Subcutaneous adipose tissue (tissue), 4 donors: Measurements from ENCODE around the gene FHOD3. TPM values are rescaled to one million over a fixed set of nuclear protein-coding genes. Genes with fewer than 3 reads are reported as not detected.

Source experiments
- total RNA-seq, 4 donors: library from RNA; depleted of rRNA; stranded (reverse); fragments of >200 nt; gene quantifications; one replicate each; pipeline ENCODE4 v1.1.0, GENCODE V29; 2016
- TF ChIP-seq, protein P1 (sequence below): fragments of 450-650 bp; IDR thresholded peaks from one replicate; pipeline ENCODE4 v1.5.1; 2016; ENCODE audit warnings: low read depth, mild to moderate bottlenecking, control low read depth, antibody characterized with exemption, moderate library complexity

FHOD3 gene
- total RNA-seq, 4 donors from 2014 or later: 1.5 to 5.4 (median 3.3) TPM

DNA sequence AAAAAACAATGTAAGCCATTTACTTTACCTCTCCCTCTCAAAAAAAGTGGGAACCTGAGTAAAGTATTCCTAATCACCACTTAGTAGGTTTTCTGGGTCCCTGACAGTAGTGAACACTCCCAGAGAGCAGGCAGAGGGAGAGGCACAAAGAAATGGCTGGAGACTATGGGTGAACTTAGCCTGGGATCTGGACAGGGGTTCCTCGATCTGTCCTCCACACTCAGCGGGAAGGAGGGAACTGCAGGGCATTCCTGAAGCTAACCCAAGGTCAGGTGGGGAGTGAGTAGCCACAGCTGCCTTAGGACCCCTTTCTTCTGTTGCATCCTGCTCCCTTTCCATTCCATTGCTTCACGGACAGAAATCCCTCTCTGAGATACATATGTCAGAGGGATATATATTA, 375.9 kb downstream of the FHOD3 start:
- TF ChIP-seq, protein P1, sequence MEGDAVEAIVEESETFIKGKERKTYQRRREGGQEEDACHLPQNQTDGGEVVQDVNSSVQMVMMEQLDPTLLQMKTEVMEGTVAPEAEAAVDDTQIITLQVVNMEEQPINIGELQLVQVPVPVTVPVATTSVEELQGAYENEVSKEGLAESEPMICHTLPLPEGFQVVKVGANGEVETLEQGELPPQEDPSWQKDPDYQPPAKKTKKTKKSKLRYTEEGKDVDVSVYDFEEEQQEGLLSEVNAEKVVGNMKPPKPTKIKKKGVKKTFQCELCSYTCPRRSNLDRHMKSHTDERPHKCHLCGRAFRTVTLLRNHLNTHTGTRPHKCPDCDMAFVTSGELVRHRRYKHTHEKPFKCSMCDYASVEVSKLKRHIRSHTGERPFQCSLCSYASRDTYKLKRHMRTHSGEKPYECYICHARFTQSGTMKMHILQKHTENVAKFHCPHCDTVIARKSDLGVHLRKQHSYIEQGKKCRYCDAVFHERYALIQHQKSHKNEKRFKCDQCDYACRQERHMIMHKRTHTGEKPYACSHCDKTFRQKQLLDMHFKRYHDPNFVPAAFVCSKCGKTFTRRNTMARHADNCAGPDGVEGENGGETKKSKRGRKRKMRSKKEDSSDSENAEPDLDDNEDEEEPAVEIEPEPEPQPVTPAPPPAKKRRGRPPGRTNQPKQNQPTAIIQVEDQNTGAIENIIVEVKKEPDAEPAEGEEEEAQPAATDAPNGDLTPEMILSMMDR: no peak

DNA sequence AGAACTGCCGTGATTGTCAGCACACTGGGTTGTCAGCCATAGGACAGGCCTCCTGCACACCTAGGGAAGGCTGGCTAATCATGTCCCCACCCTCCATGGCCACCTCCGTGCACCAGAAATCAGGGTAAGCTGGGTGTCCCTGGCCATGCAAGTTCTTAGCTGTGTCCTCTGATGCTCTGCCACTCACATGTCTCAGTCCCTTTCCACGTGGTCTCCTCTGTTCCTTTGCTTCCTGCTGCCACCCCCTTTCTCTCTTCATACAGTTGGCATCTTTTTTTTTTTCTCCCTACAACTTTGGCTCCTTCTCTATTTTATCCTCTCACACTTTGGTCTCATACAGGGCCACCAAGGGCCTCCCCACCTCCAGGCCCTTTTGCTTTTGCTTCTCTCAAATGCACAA, 377.6 kb downstream of the FHOD3 start:
- TF ChIP-seq, protein P1: no peak

DNA sequence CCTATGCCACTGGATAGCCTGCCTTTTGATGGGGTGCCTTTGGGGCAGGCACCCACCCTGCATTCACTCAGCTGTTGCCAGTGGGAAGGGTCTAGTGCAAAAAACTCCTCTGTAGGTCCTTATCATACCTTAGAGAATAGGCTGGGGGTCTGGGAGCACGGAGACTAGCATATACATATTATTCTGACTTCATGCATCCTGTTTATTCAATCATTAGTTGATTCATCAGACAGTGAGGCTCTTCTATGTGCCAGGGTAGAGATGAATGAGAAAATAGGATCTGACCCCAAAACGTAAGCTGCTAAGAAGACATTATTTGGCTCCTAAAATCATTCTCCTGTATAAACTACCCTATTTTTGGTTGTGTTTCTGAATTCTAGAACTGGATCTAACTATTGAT, 378.0 kb downstream of the FHOD3 start:
- TF ChIP-seq, protein P1: no peak

DNA sequence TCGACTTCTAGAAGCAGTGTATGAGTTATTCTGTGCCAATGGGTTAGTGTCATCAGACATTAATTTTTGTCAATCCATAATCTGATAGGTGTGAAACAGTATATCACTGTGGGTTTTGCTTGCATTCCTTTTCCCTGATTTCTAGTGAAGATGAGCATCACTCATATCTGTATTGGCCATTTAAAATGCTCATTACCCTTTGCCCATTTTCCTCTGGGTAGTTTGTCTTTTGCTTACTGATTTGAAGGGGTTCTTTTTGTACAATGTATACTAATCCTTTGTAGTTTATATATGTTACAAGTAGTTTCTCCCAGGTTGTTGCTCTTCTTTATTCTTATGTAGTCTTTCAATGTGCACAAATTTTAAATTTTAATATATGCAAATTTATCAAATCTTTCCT, 379.1 kb downstream of the FHOD3 start:
- TF ChIP-seq, protein P1: no peak

DNA sequence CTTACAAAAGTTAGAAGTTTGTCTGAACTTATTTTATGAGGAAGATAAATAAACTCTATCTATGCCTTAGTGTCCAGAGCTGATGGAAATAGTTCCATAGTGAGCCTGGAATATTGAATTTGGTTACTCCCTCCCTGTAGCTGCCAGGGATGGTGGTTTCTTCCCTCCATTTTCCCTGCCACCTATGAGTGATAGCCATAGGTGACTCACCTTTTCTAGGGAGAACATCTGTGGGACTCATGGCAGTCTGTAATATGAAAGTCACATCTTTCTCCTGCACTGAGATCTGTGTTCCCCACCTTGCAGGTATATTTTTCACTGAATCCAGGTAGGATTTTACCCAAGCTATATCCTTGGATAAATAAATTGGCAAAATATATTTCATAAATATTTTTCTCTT, 382.5 kb downstream of the FHOD3 start:
- TF ChIP-seq, protein P1: no peak

DNA sequence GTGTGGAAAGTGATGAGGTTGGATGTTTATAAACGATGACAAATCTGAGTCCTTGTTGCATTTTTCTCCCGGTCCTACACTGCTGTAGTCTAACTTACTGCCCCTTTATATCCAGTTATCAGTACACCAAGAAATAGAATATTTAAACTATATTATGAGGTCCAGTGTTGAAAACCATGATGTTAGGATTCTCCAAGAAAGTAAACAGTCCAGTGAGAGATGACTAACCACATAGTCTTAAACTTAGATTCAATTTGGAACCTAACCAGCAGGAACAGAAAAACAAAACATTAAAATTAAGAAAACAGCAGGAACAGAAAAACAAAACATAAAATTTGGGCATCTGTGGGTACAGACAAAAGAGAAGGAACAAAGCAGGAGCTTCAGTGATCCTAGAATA, 388.1 kb downstream of the FHOD3 start:
- TF ChIP-seq, protein P1: no peak

DNA sequence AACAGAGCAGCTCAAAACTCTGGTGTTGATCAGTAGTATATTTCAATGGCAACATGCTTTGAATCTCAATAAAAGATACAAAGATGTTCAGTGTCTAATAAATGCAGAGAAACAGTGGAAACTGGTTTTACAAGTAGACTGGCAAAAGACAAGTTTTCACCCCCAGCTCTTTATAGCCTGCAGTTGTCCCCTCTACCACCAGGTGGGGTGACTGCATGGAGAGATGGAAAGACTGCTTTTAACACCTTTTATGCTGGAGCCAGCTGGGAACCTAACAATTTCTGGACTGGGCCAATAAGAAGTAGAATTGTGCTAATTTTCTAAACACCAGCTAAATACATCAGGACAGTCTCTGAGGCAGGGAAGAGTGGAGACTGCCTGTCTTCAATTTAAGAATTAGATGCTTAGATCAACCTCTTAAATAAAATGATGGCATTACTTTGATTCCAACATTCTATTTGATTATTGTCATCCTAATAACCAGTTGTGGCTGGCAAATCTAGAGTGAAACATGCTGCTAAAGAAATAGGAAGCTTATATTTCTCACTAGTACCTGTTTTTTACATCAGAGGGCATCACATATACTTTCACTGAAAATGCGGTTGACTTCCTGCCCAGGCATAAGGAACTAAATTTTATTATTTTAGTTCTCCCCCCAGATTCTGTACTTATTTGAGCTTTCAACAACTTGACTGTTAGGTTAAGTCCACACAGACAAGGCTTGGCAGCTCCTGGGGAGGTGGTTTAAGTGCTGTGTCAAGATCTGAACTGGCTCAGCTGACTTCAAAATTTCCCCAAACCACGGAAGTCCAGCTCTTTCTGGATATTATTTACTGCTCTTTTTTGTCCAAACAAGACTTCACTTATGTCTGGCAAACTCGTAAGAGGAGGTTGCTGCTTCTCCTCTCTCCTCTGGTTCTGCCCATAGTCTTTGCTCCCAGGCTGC, 390.8 kb downstream of the FHOD3 start:
- TF ChIP-seq, protein P1: no peak
